ENCODE results near the gene SLC18A2.

DNA sequence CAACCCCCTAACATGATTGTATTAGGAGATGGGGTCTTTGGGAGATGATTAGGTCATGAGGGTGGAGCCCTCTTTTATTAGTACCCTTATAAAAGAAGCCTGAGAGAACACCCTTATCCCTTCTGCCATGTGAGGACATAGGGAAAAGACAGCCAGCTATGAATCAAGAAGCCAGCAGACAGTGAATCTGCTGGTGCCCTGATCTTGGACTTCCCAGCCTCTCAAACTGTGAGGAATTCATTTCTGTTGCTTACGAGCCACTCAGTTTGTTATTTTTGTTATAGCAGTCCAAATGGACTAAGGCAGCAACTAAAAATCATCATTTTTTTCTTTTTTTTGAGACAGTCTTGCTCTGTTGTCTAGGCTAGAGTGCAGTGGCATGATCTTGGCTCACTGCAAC lies 59.8 kb downstream of the SLC18A2 start:
- TF ChIP-seq, protein P1, sequence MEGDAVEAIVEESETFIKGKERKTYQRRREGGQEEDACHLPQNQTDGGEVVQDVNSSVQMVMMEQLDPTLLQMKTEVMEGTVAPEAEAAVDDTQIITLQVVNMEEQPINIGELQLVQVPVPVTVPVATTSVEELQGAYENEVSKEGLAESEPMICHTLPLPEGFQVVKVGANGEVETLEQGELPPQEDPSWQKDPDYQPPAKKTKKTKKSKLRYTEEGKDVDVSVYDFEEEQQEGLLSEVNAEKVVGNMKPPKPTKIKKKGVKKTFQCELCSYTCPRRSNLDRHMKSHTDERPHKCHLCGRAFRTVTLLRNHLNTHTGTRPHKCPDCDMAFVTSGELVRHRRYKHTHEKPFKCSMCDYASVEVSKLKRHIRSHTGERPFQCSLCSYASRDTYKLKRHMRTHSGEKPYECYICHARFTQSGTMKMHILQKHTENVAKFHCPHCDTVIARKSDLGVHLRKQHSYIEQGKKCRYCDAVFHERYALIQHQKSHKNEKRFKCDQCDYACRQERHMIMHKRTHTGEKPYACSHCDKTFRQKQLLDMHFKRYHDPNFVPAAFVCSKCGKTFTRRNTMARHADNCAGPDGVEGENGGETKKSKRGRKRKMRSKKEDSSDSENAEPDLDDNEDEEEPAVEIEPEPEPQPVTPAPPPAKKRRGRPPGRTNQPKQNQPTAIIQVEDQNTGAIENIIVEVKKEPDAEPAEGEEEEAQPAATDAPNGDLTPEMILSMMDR (conservative IDR thresholded peaks at IDR 0.05 in 1 of 2, IDR thresholded peaks at IDR 0.05 in 1 of 2; ENCODE audit: low read depth in 1 of 2, low read length in 2 of 2), result no peak
- no peak for TF ChIP-seq EZH2 (IDR thresholded peaks at IDR 0.05; ENCODE audit: low read length, missing control alignments)

Measured in fibroblast of lung (primary cell).